Stimulated activated naive CD4-positive, alpha-beta T cell (primary cell): ENCODE data around the gene COL25A1.
"Not testable (repeated sequence)": the region's sequence is repeated elsewhere in the genome, so short reads cannot be mapped to it uniquely, and the experiment has no call there.

Source experiments
- DNase-seq, 6 experiments: peaks; one replicate each; lab custom pipeline; 2025; lab: John Stamatoyannopoulos, UW

The COL25A1 gene

DNA sequence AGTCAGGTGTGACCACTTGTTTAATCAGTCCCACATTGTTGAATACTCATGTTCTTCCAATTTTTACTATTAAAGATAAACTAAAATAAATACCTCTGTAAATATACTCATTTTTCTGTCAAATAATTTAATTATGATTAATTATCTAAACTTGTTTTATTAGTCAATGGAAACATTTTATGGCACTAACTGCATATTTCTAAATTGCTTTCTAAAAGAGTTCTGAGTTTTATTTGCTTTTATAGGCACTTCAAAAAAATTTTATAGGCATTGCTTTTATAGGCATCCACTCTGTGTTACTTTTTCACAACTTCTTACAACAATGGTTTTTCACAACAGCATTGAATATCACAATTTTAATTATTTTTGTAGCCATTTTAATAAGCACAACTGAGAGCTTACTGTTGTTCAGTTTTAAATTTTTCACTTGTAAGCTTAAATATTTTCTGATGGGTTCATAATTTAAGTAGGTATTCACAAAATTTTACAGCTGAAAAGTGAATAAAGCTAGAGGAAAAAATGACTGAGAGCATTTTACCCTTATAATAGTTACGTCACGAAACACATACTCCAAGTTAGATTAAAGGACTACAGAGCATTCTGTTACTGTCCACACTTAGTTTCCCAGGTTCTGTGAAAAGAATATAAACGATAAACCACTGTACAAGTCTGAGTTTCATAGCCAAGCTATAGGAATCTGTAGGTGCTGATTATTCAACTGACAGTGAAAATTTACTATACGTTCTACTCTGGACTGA is 398.8 kb downstream of the COL25A1 start:
- no peak for DNase-seq

- no peak for DNase-seq
These were observed 399.7 kb downstream of the COL25A1 start for GRCh38 chr4:108902769-108903168.

DNA sequence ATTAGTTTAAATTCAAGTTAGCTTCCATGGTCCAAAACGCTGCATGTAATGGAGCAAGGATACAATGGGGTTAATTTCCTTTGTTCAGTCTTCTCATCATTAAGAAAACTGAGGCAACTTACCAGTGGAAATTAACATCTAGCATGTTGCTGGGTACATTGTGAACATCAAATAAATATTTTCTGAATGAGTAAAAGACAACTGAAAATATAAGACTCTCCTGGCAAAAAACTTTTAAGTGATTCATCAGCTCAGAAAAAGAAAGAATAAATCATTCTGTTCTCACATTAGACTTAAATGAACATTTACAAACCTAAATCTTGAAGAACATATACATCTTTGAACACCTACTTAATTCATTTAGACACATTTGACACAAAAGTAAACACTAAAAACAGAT is 401.2 kb downstream of the COL25A1 start:
- no peak for DNase-seq

- DNase-seq, result no peak
These were observed 402.4 kb downstream of the COL25A1 start for GRCh38 chr4:108900018-108900580.

GRCh38 chr4:108893468-108893867 is 409.0 kb downstream of the COL25A1 start:
- no peak for DNase-seq

- DNase-seq, result no peak
These were observed 410.4 kb downstream of the COL25A1 start for GRCh38 chr4:108891896-108892590.

GRCh38 chr4:108890484-108890881 is 412.0 kb downstream of the COL25A1 start:
- DNase-seq, result no peak

GRCh38 chr4:108889696-108890483 is 412.6 kb downstream of the COL25A1 start:
- DNase-seq, result no peak

GRCh38 chr4:108888769-108889168 is 413.7 kb downstream of the COL25A1 start:
- no peak for DNase-seq

GRCh38 chr4:108887034-108887433 is 415.4 kb downstream of the COL25A1 start:
- no peak for DNase-seq

DNA sequence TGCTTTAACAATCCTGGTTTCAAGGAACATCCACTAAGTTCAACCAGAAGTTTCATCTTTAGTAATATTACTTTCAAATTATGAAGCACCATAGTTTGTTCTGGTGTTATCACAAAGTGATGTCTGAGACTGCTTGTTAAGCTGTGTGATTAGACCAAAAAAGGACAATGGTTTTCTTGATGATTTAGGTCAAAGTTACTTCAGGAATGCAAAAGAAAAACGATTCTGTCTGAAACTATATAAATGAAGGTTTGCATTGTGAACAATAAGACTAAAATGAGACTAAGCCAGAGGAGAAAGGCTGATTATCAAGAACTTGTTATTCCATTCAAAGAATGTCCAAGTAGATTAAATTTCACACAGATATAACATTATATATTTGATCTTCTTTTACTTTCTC is 417.2 kb downstream of the COL25A1 start:
- no peak for DNase-seq

DNA sequence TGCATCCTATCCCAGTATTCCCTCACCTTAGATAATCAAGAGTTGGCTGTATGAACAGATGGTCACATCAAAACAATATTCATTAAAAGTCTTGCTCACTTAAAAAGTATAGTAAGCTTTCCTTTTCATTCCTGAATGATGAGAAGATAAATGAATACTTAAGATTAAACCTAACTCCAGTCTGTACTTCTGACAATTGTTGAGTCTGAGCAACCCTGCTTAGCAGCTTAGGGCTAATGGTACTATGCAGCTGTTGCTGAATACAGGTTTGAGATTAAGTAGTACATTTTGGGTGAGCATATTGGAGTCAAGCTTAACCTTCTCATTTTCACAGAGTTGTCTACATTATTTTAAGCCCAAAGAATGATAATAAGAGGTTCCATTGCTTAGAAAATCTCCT is 417.9 kb downstream of the COL25A1 start:
- no peak for DNase-seq

- DNase-seq, result no peak
These were observed 420.5 kb downstream of the COL25A1 start for GRCh38 chr4:108881986-108882385.

DNA sequence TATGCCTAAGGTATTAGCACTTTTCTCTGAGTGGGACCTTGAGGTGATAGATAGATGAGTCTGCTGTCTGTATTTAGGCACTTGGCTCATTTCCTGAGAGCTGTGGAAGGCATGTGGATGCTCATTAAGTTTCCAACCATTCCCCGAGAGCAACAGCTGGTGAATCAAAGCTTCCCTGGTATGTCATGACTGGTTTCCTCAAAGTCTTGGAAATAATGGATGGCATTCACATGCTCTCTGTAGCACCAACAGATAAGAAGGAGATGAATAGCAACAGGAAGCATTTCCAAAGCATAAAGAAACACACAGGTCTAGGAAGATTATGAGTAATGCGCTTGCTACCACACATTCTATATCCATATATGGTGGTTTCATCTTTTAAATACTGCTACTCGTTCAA is 421.3 kb downstream of the COL25A1 start:
- DNase-seq, result no peak

DNA sequence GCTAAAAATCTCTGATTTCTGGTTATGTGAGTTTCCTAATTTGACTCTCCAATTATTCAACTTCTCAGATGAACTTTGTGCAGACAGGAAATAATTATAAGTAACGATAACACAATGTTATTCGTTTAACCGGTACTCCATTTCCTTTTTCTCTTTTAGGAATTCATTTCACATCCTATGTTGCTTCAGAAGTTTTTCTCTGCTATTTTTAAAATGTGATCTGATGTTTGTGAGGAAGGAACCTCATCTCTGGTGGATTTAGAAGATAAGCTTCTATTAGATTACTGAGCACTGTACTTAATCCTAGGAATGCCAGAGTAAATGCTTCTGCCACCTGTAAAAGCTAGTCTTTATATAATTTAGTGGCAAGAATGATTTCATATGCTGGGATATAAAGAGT is 423.7 kb downstream of the COL25A1 start:
- DNase-seq, result no peak

DNA sequence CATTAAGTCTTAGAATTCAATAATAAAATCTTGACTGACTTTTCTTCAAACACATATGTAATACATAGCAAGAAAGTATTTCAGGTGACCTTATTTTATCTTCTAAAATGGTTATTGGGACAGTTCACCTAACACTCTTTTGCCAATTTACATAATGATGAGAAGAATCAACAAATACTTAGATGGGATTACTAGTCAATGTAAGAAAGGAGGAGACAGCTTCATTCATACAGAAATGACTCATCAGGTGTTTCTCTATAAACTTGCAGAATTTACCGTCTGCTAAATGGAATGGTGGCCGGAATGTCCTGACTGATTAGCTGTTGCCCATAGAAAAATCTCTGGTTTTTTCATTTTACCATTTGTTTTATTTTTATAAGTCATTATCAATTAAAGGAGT is 424.6 kb downstream of the COL25A1 start:
- no peak for DNase-seq

DNA sequence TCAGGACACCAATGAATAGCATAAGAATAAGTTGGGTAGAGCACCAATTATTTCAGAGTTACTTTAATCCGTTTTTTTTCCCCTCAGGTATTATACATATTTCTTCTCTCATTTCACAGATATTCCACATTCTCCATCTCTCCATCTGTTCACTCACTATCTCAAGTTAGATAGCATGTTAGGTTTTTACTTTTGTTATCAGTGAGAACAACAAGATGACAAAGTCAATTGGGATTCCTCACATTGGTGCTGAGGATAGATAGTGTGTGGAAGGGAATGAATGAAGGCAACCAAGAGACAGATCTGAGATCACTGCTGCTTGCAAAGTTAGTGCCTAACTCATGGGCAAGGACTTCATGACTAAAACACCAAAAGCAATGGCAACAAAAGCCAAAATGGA is 427.7 kb downstream of the COL25A1 start:
- DNase-seq, result no peak

- not testable (repeated sequence) for DNase-seq
These were observed 432.5 kb downstream of the COL25A1 start for GRCh38 chr4:108869970-108870369.

DNA sequence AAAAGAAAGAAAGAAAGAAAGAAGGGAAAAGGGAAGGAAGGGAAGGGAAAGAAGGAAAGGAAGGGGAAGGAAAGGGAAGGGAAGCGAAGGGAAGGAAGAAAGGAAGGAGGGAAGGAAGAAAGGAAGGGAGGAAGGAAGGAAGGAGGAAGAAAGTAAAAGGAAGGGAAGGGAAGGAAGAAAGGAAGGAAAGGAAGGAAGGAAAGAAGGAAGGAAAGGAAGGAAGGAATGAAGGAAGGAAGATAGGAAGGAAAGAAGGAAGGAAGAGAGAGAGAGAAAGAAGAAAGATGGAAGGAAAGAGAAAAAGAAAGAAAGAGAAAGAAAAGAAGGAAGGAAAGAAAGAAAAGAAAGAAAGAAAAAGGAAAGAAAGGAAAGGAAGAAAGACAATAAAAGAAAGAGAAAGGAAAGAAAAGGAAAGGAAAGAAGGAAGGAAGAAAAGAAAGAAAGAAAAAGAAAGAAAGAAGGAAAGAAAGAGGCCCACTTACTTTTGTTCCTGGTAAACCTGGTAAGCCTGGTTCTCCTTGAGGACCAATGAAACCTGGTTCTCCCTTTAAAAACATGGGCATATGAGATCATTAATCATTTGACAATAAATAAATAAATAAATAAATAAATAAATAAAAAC is 433.7 kb downstream of the COL25A1 start:
- DNase-seq, result no peak

GRCh38 chr4:108867476-108867875 is 435.0 kb downstream of the COL25A1 start:
- DNase-seq, result no peak

DNA sequence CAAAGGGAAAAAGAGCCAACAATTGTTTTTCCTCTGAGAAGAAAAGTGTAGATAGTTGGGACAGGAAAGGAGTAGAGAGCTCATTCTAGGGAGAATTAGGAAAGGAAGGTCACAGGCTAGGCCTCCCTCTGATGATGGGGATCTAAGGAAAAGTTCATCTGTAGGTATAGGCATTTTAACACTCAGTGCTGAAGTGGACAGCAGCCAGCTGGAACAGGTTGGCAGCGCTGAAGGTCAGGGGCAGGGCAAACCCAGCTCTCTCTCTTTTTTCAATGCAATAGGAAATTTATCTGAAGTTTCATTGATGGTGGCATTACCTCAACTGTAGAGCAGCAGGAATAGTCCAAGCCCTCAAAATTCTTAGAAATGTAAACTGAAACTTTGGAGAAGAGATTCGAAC is 441.1 kb downstream of the COL25A1 start:
- no peak for DNase-seq

GRCh38 chr4:108854786-108855185 is 447.7 kb downstream of the COL25A1 start:
- no peak for DNase-seq
